ENCODE results near the gene DNASE2B.

DNA sequence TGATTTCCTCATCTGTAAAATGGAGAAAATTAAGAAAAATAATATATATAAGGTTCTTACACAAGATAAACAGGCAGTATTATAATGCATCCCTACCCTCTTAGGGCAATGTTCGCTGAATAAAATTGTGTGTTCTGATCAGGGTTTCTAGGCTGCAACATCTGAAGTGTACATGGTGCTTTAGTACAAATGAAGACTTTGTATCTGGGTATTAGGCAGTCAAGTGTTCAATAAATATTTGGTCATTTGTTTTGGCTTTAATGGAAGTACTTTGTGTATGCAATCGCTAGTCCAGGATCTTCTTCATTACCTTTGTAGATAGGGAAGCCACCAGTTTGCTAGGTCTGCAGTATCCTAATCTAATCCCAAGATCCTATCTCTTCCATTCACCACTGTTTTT, 28.1 kb downstream of the DNASE2B start:
- TF ChIP-seq, protein P1, sequence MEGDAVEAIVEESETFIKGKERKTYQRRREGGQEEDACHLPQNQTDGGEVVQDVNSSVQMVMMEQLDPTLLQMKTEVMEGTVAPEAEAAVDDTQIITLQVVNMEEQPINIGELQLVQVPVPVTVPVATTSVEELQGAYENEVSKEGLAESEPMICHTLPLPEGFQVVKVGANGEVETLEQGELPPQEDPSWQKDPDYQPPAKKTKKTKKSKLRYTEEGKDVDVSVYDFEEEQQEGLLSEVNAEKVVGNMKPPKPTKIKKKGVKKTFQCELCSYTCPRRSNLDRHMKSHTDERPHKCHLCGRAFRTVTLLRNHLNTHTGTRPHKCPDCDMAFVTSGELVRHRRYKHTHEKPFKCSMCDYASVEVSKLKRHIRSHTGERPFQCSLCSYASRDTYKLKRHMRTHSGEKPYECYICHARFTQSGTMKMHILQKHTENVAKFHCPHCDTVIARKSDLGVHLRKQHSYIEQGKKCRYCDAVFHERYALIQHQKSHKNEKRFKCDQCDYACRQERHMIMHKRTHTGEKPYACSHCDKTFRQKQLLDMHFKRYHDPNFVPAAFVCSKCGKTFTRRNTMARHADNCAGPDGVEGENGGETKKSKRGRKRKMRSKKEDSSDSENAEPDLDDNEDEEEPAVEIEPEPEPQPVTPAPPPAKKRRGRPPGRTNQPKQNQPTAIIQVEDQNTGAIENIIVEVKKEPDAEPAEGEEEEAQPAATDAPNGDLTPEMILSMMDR (IDR thresholded peaks at IDR 0.05; ENCODE audit: poor library complexity), result no peak
- TF ChIP-seq EZH2phosphoT487 (IDR thresholded peaks at IDR 0.05; ENCODE audit: low read depth, severe bottlenecking, unreplicated experiment), result no peak
